ENCODE measurements around the gene PPCDC.

- no peak for TF ChIP-seq ZNF274 (IDR thresholded peaks at IDR 0.05; ENCODE audit: low read depth, low read length)
- no peak for TF ChIP-seq YY1 (IDR thresholded peaks at IDR 0.05; ENCODE audit: insufficient read depth, insufficient read length)
Observed at GRCh38 chr15:74978503-74978902, 44.9 kb upstream of the PPCDC start.
